Choroid plexus epithelial cell (primary cell): ENCODE results near the gene SAXO1.
"Not testable (repeated sequence)": the region's sequence is repeated elsewhere in the genome, so short reads cannot be mapped to it uniquely, and the experiment has no call there.

ENCODE experiments used
- DNase-seq: peaks from one replicate; pipeline ENCODE4 v3.0.0-alpha.2; 2010; ENCODE audit warnings: low read depth
- H3K4me3 ChIP-seq: 2 replicates; pipeline ENCODE4 v1.5.1; 2011; ENCODE audit warnings: low read depth, mild to moderate bottlenecking, control low read depth, low read length, moderate library complexity
- CTCF ChIP-seq: conservative IDR thresholded peaks from 2 replicates; pipeline ENCODE4 v1.5.1; 2011; ENCODE audit warnings: low read depth, mild to moderate bottlenecking, control low read depth, inconsistent platforms, low read length, moderate library complexity

Gene SAXO1

GRCh38 chr9:19000133-19000532 lies 32.9 kb downstream of the SAXO1 start:
- DNase-seq: no peak
- no peak for TF ChIP-seq CTCF
- H3K4me3 ChIP-seq: no peak overlapping the region

- no peak for TF ChIP-seq CTCF
- no peak overlapping the region for H3K4me3 ChIP-seq
- no peak for DNase-seq
Measured at GRCh38 chr9:18999173-18999785, 33.7 kb downstream of the SAXO1 start.

- TF ChIP-seq CTCF: no peak
- no peak for DNase-seq
- no peak overlapping the region for H3K4me3 ChIP-seq
Measured at GRCh38 chr9:18997151-18997550, 35.9 kb downstream of the SAXO1 start.

- DNase-seq: no peak
- no peak for TF ChIP-seq CTCF
- no peak overlapping the region for H3K4me3 ChIP-seq
Measured at GRCh38 chr9:18996211-18996610, 36.8 kb downstream of the SAXO1 start.

GRCh38 chr9:18994263-18994916 lies 38.6 kb downstream of the SAXO1 start:
- TF ChIP-seq CTCF: no peak
- H3K4me3 ChIP-seq: no peak overlapping the region
- DNase-seq: no peak

- H3K4me3 ChIP-seq, DNase-seq: not testable (repeated sequence)
Measured at GRCh38 chr9:18991197-18991596, 41.8 kb downstream of the SAXO1 start.

GRCh38 chr9:18990494-18990893 lies 42.5 kb downstream of the SAXO1 start:
- DNase-seq: no peak
- H3K4me3 ChIP-seq: no peak overlapping the region
- TF ChIP-seq CTCF: no peak
